OCI-LY1 (cell line): ENCODE results near the gene MAFG.

Experiments
- H2AFZ ChIP-seq: fragments of 200-600 bp; sonication (generic), shearing (Covaris generic); 2 replicates; pipeline ENCODE4 v1.6.0; 2014; ENCODE audit warnings: antibody characterized with exemption, mild to moderate bottlenecking, low read length
- H3F3A ChIP-seq: fragments of 200-600 bp; sonication (generic), shearing (Covaris generic); 2 replicates; pipeline ENCODE4 v1.6.0; 2014; ENCODE audit warnings: mild to moderate bottlenecking, antibody characterized with exemption, low read length, moderate library complexity; ENCODE audit not compliant: insufficient read depth
- H3K27ac ChIP-seq: fragments of 200-600 bp; sonication (generic); 2 replicates; pipeline ENCODE4 v1.5.1; 2014; ENCODE audit warnings: low read length, mixed run types, mild to moderate bottlenecking, low read depth; ENCODE audit not compliant: poor library complexity, severe bottlenecking
- H3K27me3 ChIP-seq: fragments of 200-600 bp; sonication (generic); 2 replicates; pipeline ENCODE4 v1.6.0; 2014; ENCODE audit warnings: antibody characterized with exemption, mild to moderate bottlenecking, low read length, moderate library complexity; ENCODE audit not compliant: insufficient read depth
- H3K36me3 ChIP-seq: fragments of 200-600 bp; sonication (generic); 2 replicates; pipeline ENCODE4 v1.6.1; 2014; ENCODE audit warnings: mild to moderate bottlenecking, antibody characterized with exemption, low read length, moderate library complexity, mixed read lengths; ENCODE audit not compliant: insufficient read depth
- H3K4me1 ChIP-seq: fragments of 200-600 bp; sonication (generic); 2 replicates; pipeline ENCODE4 v1.5.1; 2014; ENCODE audit warnings: mild to moderate bottlenecking, low read length, moderate library complexity; ENCODE audit not compliant: insufficient read depth, severe bottlenecking
- H3K4me2 ChIP-seq: fragments of 200-600 bp; sonication (generic), shearing (Covaris generic); 2 replicates; pipeline ENCODE4 v1.6.1; 2014; ENCODE audit warnings: low read length
- H3K4me3 ChIP-seq: fragments of 200-600 bp; sonication (generic); 2 replicates; pipeline ENCODE4 v1.5.1; 2014; ENCODE audit warnings: low read length, low read depth, mild to moderate bottlenecking, mixed read lengths; ENCODE audit not compliant: poor library complexity, severe bottlenecking
- H3K79me2 ChIP-seq: fragments of 200-600 bp; shearing (Covaris generic); 2 replicates; pipeline ENCODE4 v1.6.1; 2016; ENCODE audit warnings: mixed run types, low read length, mixed read lengths; ENCODE audit not compliant: insufficient read depth
- H3K9ac ChIP-seq: fragments of 200-600 bp; sonication (generic), shearing (Covaris generic); 2 replicates; pipeline ENCODE4 v1.6.1; 2014; ENCODE audit warnings: mild to moderate bottlenecking, low read length, mixed read lengths
- H3K9me2 ChIP-seq: fragments of 200-600 bp; sonication (generic), shearing (Covaris generic); 2 replicates; pipeline ENCODE4 v1.6.1; 2014; ENCODE audit warnings: low read depth, mild to moderate bottlenecking, low read length, mixed read lengths
- H3K9me3 ChIP-seq: fragments of 200-600 bp; shearing (Covaris generic); 2 replicates; pipeline ENCODE4 v1.6.1; 2014; ENCODE audit warnings: low read length, mixed read lengths
- H4K20me1 ChIP-seq: fragments of 200-600 bp; sonication (generic), shearing (Covaris generic); 2 replicates; pipeline ENCODE4 v1.6.0; 2016; ENCODE audit warnings: mild to moderate bottlenecking, low read length; ENCODE audit not compliant: insufficient read depth
- CTCF ChIP-seq: fragments of 200-600 bp; sonication (generic), shearing (Covaris generic); IDR thresholded peaks from 2 replicates; pipeline ENCODE4 v1.5.1; 2017; ENCODE audit warnings: mild to moderate bottlenecking, antibody characterized with exemption, low read length, moderate library complexity, mixed read lengths
- EZH2 ChIP-seq: fragments of 200-600 bp; sonication (generic), shearing (Covaris generic); IDR thresholded peaks from 2 replicates; pipeline ENCODE4 v1.8.0; 2017; ENCODE audit warnings: borderline replicate concordance, mixed run types, mild to moderate bottlenecking, antibody characterized with exemption, low read length, moderate library complexity, mixed read lengths

Gene MAFG

GRCh38 chr17:81922566-81923301, 4.8 kb downstream of the MAFG start:
- TF ChIP-seq CTCF = no peak
- no peak for TF ChIP-seq EZH2
- Histone ChIP-seq H3K36me3 (peaks cover 21% of the 10 kb centered on the region; the same call in 1 of the 2 replicates), H3K79me2 (peaks cover 24% of the 10 kb centered on the region), H3K9me2 (no peaks in the 10 kb centered on the region), H3F3A (no peaks in the 10 kb centered on the region), H3K9me3 (no peaks in the 10 kb centered on the region), H3K4me2 (no peak overlapping the region), H3K4me3 (no peak overlapping the region), H4K20me1 (no peaks in the 10 kb centered on the region), H3K9ac (no peak overlapping the region), H3K4me1 (peaks cover 38% of the 10 kb centered on the region), H3K27ac (no peak overlapping the region), H2AFZ (no peak overlapping the region), H3K27me3 (no peaks in the 10 kb centered on the region)

GRCh38 chr17:81921996-81922565, 5.5 kb downstream of the MAFG start:
- H3F3A ChIP-seq = no peaks in the 10 kb centered on the region
- peaks cover 43% of the 10 kb centered on the region for H3K4me1 ChIP-seq
- peaks cover 21% of the 10 kb centered on the region; the same call in 1 of the 2 replicates for H3K36me3 ChIP-seq
- no peaks in the 10 kb centered on the region for H4K20me1 ChIP-seq
- no peaks in the 10 kb centered on the region for H3K9me3 ChIP-seq
- no peak overlapping the region for H3K27ac ChIP-seq
- H3K27me3 ChIP-seq = no peaks in the 10 kb centered on the region
- H3K9me2 ChIP-seq = no peaks in the 10 kb centered on the region
- H3K79me2 ChIP-seq = peaks cover 24% of the 10 kb centered on the region
- TF ChIP-seq EZH2 (no peak), CTCF (no peak)
- H3K4me2 ChIP-seq = no peak overlapping the region
- H3K9ac ChIP-seq = no peak overlapping the region
- H3K4me3 ChIP-seq = no peak overlapping the region
- H2AFZ ChIP-seq = no peak overlapping the region

- Histone ChIP-seq H3K36me3 (peaks cover 21% of the 10 kb centered on the region; the same call in 1 of the 2 replicates), H3K4me2 (no peak overlapping the region), H3K9me3 (no peaks in the 10 kb centered on the region), H3K9me2 (no peaks in the 10 kb centered on the region), H2AFZ (no peak overlapping the region), H3K27ac (no peak overlapping the region), H4K20me1 (no peaks in the 10 kb centered on the region), H3K9ac (no peak overlapping the region), H3K4me3 (no peak overlapping the region), H3K27me3 (no peaks in the 10 kb centered on the region), H3F3A (no peaks in the 10 kb centered on the region), H3K79me2 (peaks cover 23% of the 10 kb centered on the region), H3K4me1 (peaks cover 49% of the 10 kb centered on the region)
- TF ChIP-seq CTCF (no peak), EZH2 (no peak)
These were observed 6.0 kb downstream of the MAFG start for GRCh38 chr17:81921537-81921862.
